PC-3 (cell line): Measurements from ENCODE around the gene RPS18. TPM values are rescaled to one million over a fixed set of nuclear protein-coding genes. Genes with fewer than 3 reads are reported as not detected.

Source experiments
- ATAC-seq: fragments of 200-7000 bp; cut with Tn5 transposase; 2 replicates; pipeline ENCODE4 v1.9.1; 2020; ENCODE audit warnings: mild to moderate bottlenecking, moderate library complexity
- BruUV-seq: library from RNA; stranded (reverse); fragments of 400-500 nt; replicated peaks from 2 replicates; lab custom pipeline; 2021; lab: Mats Ljungman, UMichigan
- CTCF ChIA-PET: fragments of 300-600 bp; sonication (Branson Sonifier 250); formaldehyde crosslinking; loops from one replicate; lab custom pipeline; 2022; ENCODE audit warnings: antibody characterized with exemption; lab: Charles Lee
- POLR2A ChIA-PET: fragments of 300-600 bp; sonication (Branson Sonifier 250); formaldehyde crosslinking; loops from one replicate; lab custom pipeline; 2022; ENCODE audit warnings: antibody characterized with exemption; ENCODE audit not compliant: unreplicated experiment; lab: Charles Lee
- DNase-seq: peaks from one replicate; pipeline ENCODE4 v3.0.0-alpha.2; 2015
- H2AFZ ChIP-seq: fragments of 300-600 bp; sonication (generic); 2 replicates; pipeline ENCODE4 v1.6.0; 2016; ENCODE audit warnings: antibody characterized with exemption, low read length
- H3F3A ChIP-seq: fragments of 300-600 bp; sonication (generic); one replicate; pipeline ENCODE4 v1.6.0; 2017; ENCODE audit warnings: antibody characterized with exemption, low read length, control low read depth, mild to moderate bottlenecking; ENCODE audit not compliant: unreplicated experiment
- H3K27ac ChIP-seq: fragments of 300-600 bp; sonication (generic); 2 replicates; pipeline ENCODE4 v1.5.1; 2016; ENCODE audit warnings: mild to moderate bottlenecking, low read length
- H3K27me3 ChIP-seq: fragments of 300-600 bp; sonication (generic); 2 replicates; pipeline ENCODE4 v1.6.1; 2016; ENCODE audit warnings: low read length, mixed read lengths
- H3K36me3 ChIP-seq: fragments of 300-600 bp; sonication (generic); 2 replicates; pipeline ENCODE4 v1.6.1; 2016; ENCODE audit warnings: low read depth, mixed run types, low read length, mixed read lengths
- H3K4me1 ChIP-seq: fragments of 300-600 bp; sonication (generic); 2 replicates; pipeline ENCODE4 v1.5.1; 2016; ENCODE audit warnings: low read length; ENCODE audit not compliant: insufficient read depth
- H3K4me2 ChIP-seq: fragments of 300-600 bp; sonication (generic); 2 replicates; pipeline ENCODE4 v1.6.0; 2016; ENCODE audit warnings: low read length
- H3K4me3 ChIP-seq: fragments of 300-600 bp; sonication (generic); 2 replicates; pipeline ENCODE4 v1.5.1; 2016; ENCODE audit warnings: mild to moderate bottlenecking, low read length, mixed read lengths
- H3K79me2 ChIP-seq: fragments of 300-600 bp; sonication (generic); 2 replicates; pipeline ENCODE4 v1.6.1; 2017; ENCODE audit warnings: low read length, mixed read lengths
- H3K9ac ChIP-seq: fragments of 300-600 bp; sonication (generic); 2 replicates; pipeline ENCODE4 v1.6.0; 2016; ENCODE audit warnings: mild to moderate bottlenecking, low read length
- H3K9me2 ChIP-seq: fragments of 300-600 bp; sonication (generic); replicated peaks from 2 replicates; pipeline ENCODE4 v1.6.1; 2016; ENCODE audit warnings: mixed run types, low read length, mixed read lengths
- H3K9me3 ChIP-seq: fragments of 300-600 bp; sonication (generic); 2 replicates; pipeline ENCODE4 v1.6.1; 2016; ENCODE audit warnings: low read length, mixed read lengths
- H4K20me1 ChIP-seq: fragments of 300-600 bp; sonication (generic); 2 replicates; pipeline ENCODE4 v1.6.1; 2016; ENCODE audit warnings: low read length, mixed read lengths
- EZH2 ChIP-seq: fragments of 300-600 bp; sonication (generic); IDR thresholded peaks from one replicate; pipeline ENCODE4 v1.6.1; 2017; ENCODE audit warnings: antibody characterized with exemption, mild to moderate bottlenecking, low read length; ENCODE audit not compliant: unreplicated experiment
- EZH2phosphoT487 ChIP-seq: fragments of 300-600 bp; sonication (generic); IDR thresholded peaks from 2 replicates; pipeline ENCODE4 v1.6.1; 2018; ENCODE audit warnings: mild to moderate bottlenecking, antibody characterized with exemption, low read length, borderline replicate concordance
- intact Hi-C: fragments of 100-400 bp; cut with micrococcal nuclease; formaldehyde crosslinking; loops from 2 replicates; pipeline ENCODE4 v1.9.0; 2023
- total RNA-seq: library from RNA; depleted of rRNA; stranded (reverse); fragments of >200 nt; gene quantifications from 2 replicates; pipeline ENCODE4 v1.2.3, GENCODE V29; 2014
- TF ChIP-seq, protein P1 (sequence below): fragments of 300-600 bp; sonication (generic); conservative IDR thresholded peaks from 2 replicates; pipeline ENCODE4 v1.5.1; 2017; ENCODE audit warnings: antibody characterized with exemption, low read depth, mild to moderate bottlenecking, low read length

The RPS18 gene
- total RNA-seq, 1 experiment from 2014 or later: 3,161 TPM

- Histone ChIP-seq H3K9me2 (no peaks in the 10 kb centered on the region), H3F3A (no peaks in the 10 kb centered on the region), H3K9me3 (no peaks in the 10 kb centered on the region), H3K4me3 (no peak overlapping the region), H3K79me2 (no peaks in the 10 kb centered on the region), H3K27ac (no peak overlapping the region), H3K27me3 (peaks cover 37% of the 10 kb centered on the region), H4K20me1 (no peaks in the 10 kb centered on the region), H3K4me1 (no peaks in the 10 kb centered on the region), H3K4me2 (no peak overlapping the region), H3K9ac (no peak overlapping the region), H3K36me3 (no peaks in the 10 kb centered on the region), H2AFZ (no peak overlapping the region)
- POLR2A ChIA-PET: no interaction called here
- CTCF ChIA-PET: no interaction called here
- no TSS peak for BruUV-seq
- no peak for TF ChIP-seq EZH2phosphoT487
- TF ChIP-seq EZH2: no peak
- TF ChIP-seq, protein P1, sequence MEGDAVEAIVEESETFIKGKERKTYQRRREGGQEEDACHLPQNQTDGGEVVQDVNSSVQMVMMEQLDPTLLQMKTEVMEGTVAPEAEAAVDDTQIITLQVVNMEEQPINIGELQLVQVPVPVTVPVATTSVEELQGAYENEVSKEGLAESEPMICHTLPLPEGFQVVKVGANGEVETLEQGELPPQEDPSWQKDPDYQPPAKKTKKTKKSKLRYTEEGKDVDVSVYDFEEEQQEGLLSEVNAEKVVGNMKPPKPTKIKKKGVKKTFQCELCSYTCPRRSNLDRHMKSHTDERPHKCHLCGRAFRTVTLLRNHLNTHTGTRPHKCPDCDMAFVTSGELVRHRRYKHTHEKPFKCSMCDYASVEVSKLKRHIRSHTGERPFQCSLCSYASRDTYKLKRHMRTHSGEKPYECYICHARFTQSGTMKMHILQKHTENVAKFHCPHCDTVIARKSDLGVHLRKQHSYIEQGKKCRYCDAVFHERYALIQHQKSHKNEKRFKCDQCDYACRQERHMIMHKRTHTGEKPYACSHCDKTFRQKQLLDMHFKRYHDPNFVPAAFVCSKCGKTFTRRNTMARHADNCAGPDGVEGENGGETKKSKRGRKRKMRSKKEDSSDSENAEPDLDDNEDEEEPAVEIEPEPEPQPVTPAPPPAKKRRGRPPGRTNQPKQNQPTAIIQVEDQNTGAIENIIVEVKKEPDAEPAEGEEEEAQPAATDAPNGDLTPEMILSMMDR: no peak
- DNase-seq (no peak), ATAC-seq (no peak)
- intact Hi-C loops: no loop called here
Observed at GRCh38 chr6:33237741-33238140, 34.1 kb upstream of the RPS18 start.

DNA sequence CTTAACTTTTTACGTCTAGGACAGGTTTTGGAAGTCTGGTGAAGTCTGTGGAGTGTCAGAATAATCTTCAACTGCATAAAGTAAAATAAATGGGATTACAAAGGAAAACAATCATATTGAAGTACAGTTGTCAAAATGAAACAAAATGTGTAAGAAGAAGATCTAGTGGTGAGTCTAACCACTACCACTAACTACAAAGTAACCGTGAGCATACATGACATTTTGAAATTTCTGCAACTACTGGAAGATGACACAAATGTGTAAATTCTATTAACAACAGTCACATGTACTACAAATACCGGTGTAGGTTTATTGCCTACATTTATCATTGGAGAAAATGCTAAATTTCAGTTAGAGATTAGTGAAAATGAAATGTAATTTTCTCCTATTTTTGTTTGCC lies 29.9 kb upstream of the RPS18 start:
- Histone ChIP-seq H3K9me2 (no peaks in the 10 kb centered on the region), H3K4me1 (no peaks in the 10 kb centered on the region), H3K9me3 (no peaks in the 10 kb centered on the region), H3F3A (no peaks in the 10 kb centered on the region), H4K20me1 (no peaks in the 10 kb centered on the region), H3K4me2 (no peak overlapping the region), H3K9ac (no peak overlapping the region), H3K4me3 (no peak overlapping the region), H3K27ac (no peak overlapping the region), H3K79me2 (no peaks in the 10 kb centered on the region), H3K27me3 (peaks cover 23% of the 10 kb centered on the region; the same call in 1 of the 2 replicates), H2AFZ (no peak overlapping the region), H3K36me3 (no peaks in the 10 kb centered on the region)
- intact Hi-C loops: no loop called here
- ATAC-seq (no peak), DNase-seq (no peak)
- ChIA-PET CTCF (no interaction called here), POLR2A (no interaction called here)
- TF ChIP-seq, protein P1: no peak
- TF ChIP-seq EZH2: no peak
- no peak for TF ChIP-seq EZH2phosphoT487
- no TSS peak for BruUV-seq

GRCh38 chr6:33243476-33243875 lies 28.4 kb upstream of the RPS18 start:
- no peak overlapping the region for H3K9ac ChIP-seq
- TF ChIP-seq EZH2phosphoT487 (no peak), EZH2 (no peak)
- TF ChIP-seq, protein P1: no peak
- H3K4me3 ChIP-seq: no peak overlapping the region
- intact Hi-C loops: no loop called here
- CTCF ChIA-PET: no interaction called here
- no peak overlapping the region for H3K4me2 ChIP-seq
- no peak overlapping the region for H3K27ac ChIP-seq
- BruUV-seq: no TSS peak
- no peak for ATAC-seq
- no peak for DNase-seq
- H3K9me3 ChIP-seq: no peaks in the 10 kb centered on the region
- POLR2A ChIA-PET: no interaction called here
- H4K20me1 ChIP-seq: no peaks in the 10 kb centered on the region
- H3K27me3 ChIP-seq: peaks cover 23% of the 10 kb centered on the region; the same call in 1 of the 2 replicates
- no peak overlapping the region for H2AFZ ChIP-seq
- H3K79me2 ChIP-seq: no peaks in the 10 kb centered on the region
- H3K4me1 ChIP-seq: peaks cover 5% of the 10 kb centered on the region; the same call in 1 of the 2 replicates
- no peaks in the 10 kb centered on the region for H3F3A ChIP-seq
- H3K36me3 ChIP-seq: no peaks in the 10 kb centered on the region
- H3K9me2 ChIP-seq: no peaks in the 10 kb centered on the region
